Measurements from ENCODE around the gene PLEKHG4B. TPM values are rescaled to one million over a fixed set of nuclear protein-coding genes. Genes with fewer than 3 reads are reported as not detected.
A peak's percentile ranks its signal among the peaks of the same experiment; 100 is the strongest.

The PLEKHG4B gene
- total and polyA plus RNA-seq, 7 donors: 0.01 TPM; not detected in 6

- Histone ChIP-seq H3K27ac (no peak overlapping the region), H3K4me3 (no peak overlapping the region), H3K4me1 (no peaks in the 10 kb centered on the region), H3K27me3 (ENCODE audit: insufficient read depth in 3 of 3, low read length in 2 of 3) (peaks cover 8 to 64% (median 19%) of the 10 kb centered on the region in 3 donors), H3K9me3 (no peaks in the 10 kb centered on the region), H3K36me3 (ENCODE audit: insufficient read depth in 1 of 2, low read depth in 1 of 2) (no peaks in the 10 kb centered on the region)
- DNase-seq (no peak), ATAC-seq (no peak)
- intact Hi-C loops (cut with DNase I): no loop called here
- WGBS, 3 donors: 72 to 77% (median 76%) methylated on average over 47 to 60 of the region's 60 CpGs
- no peak for TF ChIP-seq CTCF (IDR thresholded peaks at IDR 0.05)
Measured at GRCh38 chr5:50724-51499, 41.1 kb upstream of the PLEKHG4B start.

GRCh38 chr5:51500-51823 is 40.5 kb upstream of the PLEKHG4B start:
- H3K27ac ChIP-seq: no peak overlapping the region
- ATAC-seq (no peak), DNase-seq (no peak)
- no peaks in the 10 kb centered on the region for H3K4me1 ChIP-seq
- H3K36me3 ChIP-seq (ENCODE audit: insufficient read depth in 1 of 2, low read depth in 1 of 2): no peaks in the 10 kb centered on the region
- H3K9me3 ChIP-seq: no peaks in the 10 kb centered on the region
- peaks cover 4 to 64% (median 19%) of the 10 kb centered on the region in 3 donors for H3K27me3 ChIP-seq (ENCODE audit: insufficient read depth in 3 of 3, low read length in 2 of 3)
- intact Hi-C loops (cut with DNase I): no loop called here
- no peak for TF ChIP-seq CTCF (IDR thresholded peaks at IDR 0.05)
- H3K4me3 ChIP-seq: no peak overlapping the region
- WGBS, 3 donors: 74 to 82% (median 82%) methylated on average over 24 of the region's 24 CpGs

- 1% methylated on average over 30 to 83 of the region's 84 CpGs for WGBS, 3 donors
- TF ChIP-seq CTCF (IDR thresholded peaks at IDR 0.05): no peak
- Histone ChIP-seq H3K36me3 (ENCODE audit: insufficient read depth in 1 of 2, low read depth in 1 of 2) (no peaks in the 10 kb centered on the region), H3K4me3 (peak overlapping the region; percentile 57), H3K27ac (no peak overlapping the region), H3K4me1 (no peaks in the 10 kb centered on the region), H3K9me3 (no peaks in the 10 kb centered on the region), H3K27me3 (ENCODE audit: insufficient read depth in 3 of 3, low read length in 2 of 3) (peaks cover 4 to 54% (median 19%) of the 10 kb centered on the region in 3 donors)
- ATAC-seq: no peak
- intact Hi-C loops (cut with DNase I): no loop called here
- no peak for DNase-seq
Measured at GRCh38 chr5:53381-54174, 38.4 kb upstream of the PLEKHG4B start.

- no peak for TF ChIP-seq CTCF (IDR thresholded peaks at IDR 0.05)
- 13 to 17% (median 16%) methylated on average over 20 of the region's 20 CpGs for WGBS, 3 donors
- intact Hi-C loops (cut with DNase I): no loop called here
Measured at GRCh38 chr5:54175-54730, 37.7 kb upstream of the PLEKHG4B start.

More at GRCh38 chr5:54175-54730, 37.7 kb upstream of the PLEKHG4B start:
- H3K27me3 ChIP-seq (ENCODE audit: insufficient read depth in 3 of 3, low read length in 2 of 3): peaks cover 4 to 54% (median 19%) of the 10 kb centered on the region in 3 donors
- no peaks in the 10 kb centered on the region for H3K9me3 ChIP-seq
- no peaks in the 10 kb centered on the region for H3K36me3 ChIP-seq (ENCODE audit: insufficient read depth in 1 of 2, low read depth in 1 of 2)
- DNase-seq (no peak), ATAC-seq (no peak)
- no peaks in the 10 kb centered on the region for H3K4me1 ChIP-seq
- H3K4me3 ChIP-seq: peak overlapping the region; percentile 57
- no peak overlapping the region for H3K27ac ChIP-seq
